H4 (cell line): ENCODE results near the gene LETMD1. TPM values are rescaled to one million over a fixed set of nuclear protein-coding genes. Genes with fewer than 3 reads are reported as not detected.
"Not testable (repeated sequence)": the region's sequence is repeated elsewhere in the genome, so short reads cannot be mapped to it uniquely, and the experiment has no call there.

Experiments
- DNase-seq: peaks from one replicate; pipeline ENCODE4 v3.0.0-alpha.2; 2015; ENCODE audit warnings: low spot score
- total RNA-seq: library from RNA; depleted of rRNA; stranded (reverse); fragments of >200 nt; shearing (Covaris generic); gene quantifications from 2 replicates; pipeline ENCODE4 v1.2.3, GENCODE V29; 2014; rRNA removed

LETMD1 gene
- total RNA-seq, 1 experiment from 2014 or later = 32.1 TPM

- no peak for DNase-seq
Measured at GRCh38 chr12:51077930-51078329, 29.8 kb downstream of the LETMD1 start.

GRCh38 chr12:51078346-51078745 is 30.2 kb downstream of the LETMD1 start:
- not testable (repeated sequence) for DNase-seq

GRCh38 chr12:51078866-51079265 is 30.7 kb downstream of the LETMD1 start:
- DNase-seq = not testable (repeated sequence)

- DNase-seq = no peak
Measured at GRCh38 chr12:51080136-51080535, 32.0 kb downstream of the LETMD1 start.

- no peak for DNase-seq
Measured at GRCh38 chr12:51081421-51081820, 33.3 kb downstream of the LETMD1 start.

- peak; percentile 16 for DNase-seq
Measured at GRCh38 chr12:51082561-51083125, 34.5 kb downstream of the LETMD1 start.

GRCh38 chr12:51083126-51083833 is 35.2 kb downstream of the LETMD1 start, which contains the start of gene CSRNP2:
Gene CSRNP2 (minus strand): TSS chr12:51083596. CDS start chr12:51076561, 7,035 bp downstream.
- DNase-seq = peak; percentile 93

- no peak for DNase-seq
Measured at GRCh38 chr12:51085757-51086156, 37.6 kb downstream of the LETMD1 start.

- no peak for DNase-seq
Measured at GRCh38 chr12:51086933-51087332, 38.8 kb downstream of the LETMD1 start.

- no peak for DNase-seq
Measured at GRCh38 chr12:51087818-51088217, 39.7 kb downstream of the LETMD1 start.

GRCh38 chr12:51090705-51091229 is 42.6 kb downstream of the LETMD1 start:
- no peak for DNase-seq

GRCh38 chr12:51098611-51099010 is 50.5 kb downstream of the LETMD1 start:
- DNase-seq = no peak

GRCh38 chr12:51103977-51104376 is 55.9 kb downstream of the LETMD1 start:
- no peak for DNase-seq

GRCh38 chr12:51108136-51108535 is 60.0 kb downstream of the LETMD1 start:
- DNase-seq = no peak

Other genes starting within 250 kb of the LETMD1 start
- gene TMPRSS12, start 205.4 kb upstream of the LETMD1 start, total RNA-seq = not detected in 2 replicates
- gene HIGD1C, start 95.8 kb upstream of the LETMD1 start, total RNA-seq = not detected in 2 replicates
- 19.9 and 21.5 TPM in 2 replicates for gene SLC11A2, start 21.9 kb upstream of the LETMD1 start, total RNA-seq
- 7.3 and 10.3 TPM in 2 replicates for gene CSRNP2, start 35.3 kb downstream of the LETMD1 start, total RNA-seq
- 4.7 and 6.5 TPM in 2 replicates for gene TFCP2, start 124.8 kb downstream of the LETMD1 start, total RNA-seq
- gene POU6F1, start 169.7 kb downstream of the LETMD1 start, total RNA-seq = 2.9 and 24.5 TPM in 2 replicates
- 270 and 319 TPM in 2 replicates for gene DAZAP2, start 190.5 kb downstream of the LETMD1 start, total RNA-seq
- 6.3 and 13.8 TPM in 2 replicates for gene SMAGP, start 222.1 kb downstream of the LETMD1 start, total RNA-seq